Osteocyte (in vitro differentiated cells): ENCODE data around the gene MYL5. TPM values are rescaled to one million over a fixed set of nuclear protein-coding genes. Genes with fewer than 3 reads are reported as not detected.

Source experiments
- DNase-seq: peaks from one replicate; pipeline ENCODE4 v3.0.0; 2021; ENCODE audit warnings: mixed read lengths; ENCODE audit not compliant: unreplicated experiment; ENCODE audit errors: extremely low spot score
- H3K27ac Mint-ChIP-seq: one replicate; pipeline ENCODE4 v1.8.0; 2021; ENCODE audit warnings: mild to moderate bottlenecking, mixed read lengths; ENCODE audit not compliant: unreplicated experiment
- H3K27me3 Mint-ChIP-seq: one replicate; pipeline ENCODE4 v1.8.0; 2021; ENCODE audit warnings: mixed read lengths; ENCODE audit not compliant: unreplicated experiment
- H3K36me3 Mint-ChIP-seq: one replicate; pipeline ENCODE4 v1.8.0; 2021; ENCODE audit warnings: mixed read lengths; ENCODE audit not compliant: unreplicated experiment
- H3K4me1 Mint-ChIP-seq: one replicate; pipeline ENCODE4 v1.8.0; 2021; ENCODE audit warnings: mixed read lengths; ENCODE audit not compliant: unreplicated experiment
- H3K4me3 Mint-ChIP-seq: one replicate; pipeline ENCODE4 v1.8.0; 2021; ENCODE audit warnings: mild to moderate bottlenecking, moderate library complexity, mixed read lengths; ENCODE audit not compliant: unreplicated experiment
- H3K9me3 Mint-ChIP-seq: one replicate; pipeline ENCODE4 v1.8.0; 2021; ENCODE audit warnings: mixed read lengths; ENCODE audit not compliant: unreplicated experiment
- CTCF ChIP-seq: fragments of 200-600 bp; sonication (generic); IDR thresholded peaks from 2 replicates; pipeline ENCODE4 v1.5.0; 2021; ENCODE audit warnings: antibody characterized with exemption, mild to moderate bottlenecking, moderate library complexity
- long read RNA-seq: library from polyadenylated mRNA; unstranded; transcript quantifications from one replicate; pipeline ENCODE4 v2.0.0, GENCODE V29; 2021
- total RNA-seq: library from RNA; stranded (reverse); gene quantifications from 2 replicates; pipeline ENCODE4 v1.2.1, GENCODE V29; 2021

MYL5 gene
- total RNA-seq, result 32.2 and 32.3 TPM in 2 replicates
- long read RNA-seq, partial matches to known transcripts, result 0 of 4 reads
- long read RNA-seq, other reads (novel, unspliced or antisense), result 4 of 4 reads

- H3K4me3 Mint-ChIP-seq, result peak within 1 kb of the TSS; percentile 79
- peaks cover 11% of the 10 kb centered on the region for H3K4me1 Mint-ChIP-seq
- H3K9me3 Mint-ChIP-seq, result no peaks in the 10 kb centered on the region
- H3K27me3 Mint-ChIP-seq, result no peaks in the 10 kb centered on the region
- H3K36me3 Mint-ChIP-seq, result peaks cover 8% of the 10 kb centered on the region
- DNase-seq, result peak; percentile 99
- peak; percentile 97 for TF ChIP-seq CTCF
- peak within 1 kb of the TSS; percentile 50 for H3K27ac Mint-ChIP-seq
Observed at GRCh38 chr4:674172-675035, at the start of gene MYL5, which contains the start of gene ATP5ME. Gene MYL5, plus strand, starts transcription at chr4:674542. Its CDS starts 3,485 bp downstream, at chr4:678027. Gene ATP5ME, minus strand, starts transcription at chr4:674276. Its CDS starts 29 bp downstream, at chr4:674247.

GRCh38 chr4:624705-625590 lies 49.4 kb upstream of the MYL5 start, which contains the start of gene PDE6B:
Gene PDE6B, plus strand, starts transcription at chr4:625573. Its CDS starts 54 bp downstream, at chr4:625627.
- Mint-ChIP-seq H3K36me3 (no peaks in the 10 kb centered on the region), H3K4me3 (no peak within 1 kb of the TSS), H3K4me1 (no peaks in the 10 kb centered on the region), H3K9me3 (peaks cover 7% of the 10 kb centered on the region), H3K27me3 (no peaks in the 10 kb centered on the region), H3K27ac (no peak within 1 kb of the TSS)
- TF ChIP-seq CTCF, result no peak
- no peak for DNase-seq

GRCh38 chr4:625631-626161 lies 48.6 kb upstream of the MYL5 start:
- Mint-ChIP-seq H3K4me3 (no peak overlapping the region), H3K27me3 (no peaks in the 10 kb centered on the region), H3K36me3 (no peaks in the 10 kb centered on the region), H3K27ac (no peak overlapping the region), H3K4me1 (no peaks in the 10 kb centered on the region), H3K9me3 (no peaks in the 10 kb centered on the region)
- DNase-seq, result no peak
- TF ChIP-seq CTCF, result no peak

- H3K4me1 Mint-ChIP-seq, result no peaks in the 10 kb centered on the region
Observed at GRCh38 chr4:626201-627091, 47.9 kb upstream of the MYL5 start.

More at GRCh38 chr4:626201-627091, 47.9 kb upstream of the MYL5 start:
- H3K27me3 Mint-ChIP-seq, result no peaks in the 10 kb centered on the region
- no peak overlapping the region for H3K27ac Mint-ChIP-seq
- no peaks in the 10 kb centered on the region for H3K36me3 Mint-ChIP-seq
- TF ChIP-seq CTCF, result no peak
- DNase-seq, result no peak
- H3K4me3 Mint-ChIP-seq, result no peak overlapping the region
- H3K9me3 Mint-ChIP-seq, result no peaks in the 10 kb centered on the region
